Astrocyte (in vitro differentiated cells and primary cell): ENCODE data around the gene PSG7. TPM values are rescaled to one million over a fixed set of nuclear protein-coding genes. Genes with fewer than 3 reads are reported as not detected.
"Not testable (repeated sequence)": the region's sequence is repeated elsewhere in the genome, so short reads cannot be mapped to it uniquely, and the experiment has no call there.

Experiments
- DNase-seq: peaks from one replicate; pipeline ENCODE4 v3.0.0-alpha.2; 2010; ENCODE audit warnings: low read depth
- FAIRE-seq: peaks from 2 replicates; lab custom pipeline; 2011; peaks lifted over from hg19 to GRCh38; lab: Jason Lieb, UNC
- H2AFZ ChIP-seq: 2 replicates; pipeline ENCODE4 v1.6.0; 2012; ENCODE audit warnings: low read depth, low read length, inconsistent platforms
- H3K27ac ChIP-seq: 2 replicates; pipeline ENCODE4 v1.5.1; 2011; ENCODE audit warnings: low read depth, low read length, inconsistent platforms
- H3K27me3 ChIP-seq: 2 replicates; pipeline ENCODE4 v1.6.0; 2011; ENCODE audit warnings: low read length, inconsistent platforms; ENCODE audit not compliant: insufficient read depth
- H3K36me3 ChIP-seq: 2 replicates; pipeline ENCODE4 v1.5.1; 2011; ENCODE audit warnings: low read length, inconsistent platforms; ENCODE audit not compliant: insufficient read depth
- H3K4me1 ChIP-seq: 2 replicates; pipeline ENCODE4 v1.5.1; 2011; ENCODE audit warnings: low read length, inconsistent platforms; ENCODE audit not compliant: insufficient read depth
- H3K4me2 ChIP-seq: 2 replicates; pipeline ENCODE4 v1.6.0; 2012; ENCODE audit warnings: low read length, inconsistent platforms
- H3K4me3 ChIP-seq: 2 replicates; pipeline ENCODE4 v1.5.1; 2011; ENCODE audit warnings: low read depth, mild to moderate bottlenecking, low read length, inconsistent platforms; ENCODE audit not compliant: insufficient read depth
- H3K79me2 ChIP-seq: 2 replicates; pipeline ENCODE4 v1.6.0; 2012; ENCODE audit warnings: mild to moderate bottlenecking, low read length, inconsistent platforms; ENCODE audit not compliant: insufficient read depth
- H3K9ac ChIP-seq: 2 replicates; pipeline ENCODE4 v1.6.0; 2012; ENCODE audit warnings: mild to moderate bottlenecking, low read length, inconsistent platforms
- H3K9me3 ChIP-seq: 2 replicates; pipeline ENCODE4 v1.5.1; 2012; ENCODE audit warnings: low read depth, mild to moderate bottlenecking, low read length, inconsistent platforms; ENCODE audit not compliant: insufficient read depth
- H4K20me1 ChIP-seq: 2 replicates; pipeline ENCODE4 v1.6.0; 2012; ENCODE audit warnings: low read length, inconsistent platforms; ENCODE audit not compliant: insufficient read depth
- H3K27ac Mint-ChIP-seq: one replicate; pipeline ENCODE4 v1.8.0; 2021; ENCODE audit warnings: mild to moderate bottlenecking, mixed read lengths; ENCODE audit not compliant: unreplicated experiment
- H3K27me3 Mint-ChIP-seq: one replicate; pipeline ENCODE4 v1.8.0; 2021; ENCODE audit warnings: low read depth, mixed read lengths; ENCODE audit not compliant: unreplicated experiment
- H3K36me3 Mint-ChIP-seq: one replicate; pipeline ENCODE4 v1.8.0; 2021; ENCODE audit warnings: low read depth, mixed read lengths; ENCODE audit not compliant: unreplicated experiment
- H3K4me1 Mint-ChIP-seq: one replicate; pipeline ENCODE4 v1.8.0; 2021; ENCODE audit warnings: low read depth, mixed read lengths; ENCODE audit not compliant: unreplicated experiment
- H3K4me3 Mint-ChIP-seq: one replicate; pipeline ENCODE4 v1.8.0; 2021; ENCODE audit warnings: mild to moderate bottlenecking, moderate library complexity, mixed read lengths; ENCODE audit not compliant: unreplicated experiment
- H3K9me3 Mint-ChIP-seq: one replicate; pipeline ENCODE4 v1.8.0; 2021; ENCODE audit warnings: mild to moderate bottlenecking, mixed read lengths; ENCODE audit not compliant: unreplicated experiment
- total RNA-seq: library from RNA; stranded (reverse); gene quantifications from 2 replicates; pipeline ENCODE4 v1.2.1, GENCODE V29; 2021
- TF ChIP-seq, protein P1 (sequence below): IDR thresholded peaks from 2 replicates; pipeline ENCODE4 v1.5.1; 2011; ENCODE audit warnings: low read depth, mild to moderate bottlenecking, inconsistent platforms, low read length, moderate library complexity; ENCODE audit not compliant: insufficient read depth

Gene PSG7
- total RNA-seq, 1 donor from 2014 or later = not detected

GRCh38 chr19:42919070-42919756 is 17.8 kb downstream of the PSG7 start:
- DNase-seq, H3K9me3 ChIP-seq, H2AFZ ChIP-seq, H3K4me3 Mint-ChIP-seq, H3K36me3 ChIP-seq, H3K4me3 ChIP-seq, H3K79me2 ChIP-seq, H3K27ac ChIP-seq, FAIRE-seq, H3K27me3 ChIP-seq, H4K20me1 ChIP-seq, H3K4me2 ChIP-seq, H3K4me1 ChIP-seq, H3K36me3 Mint-ChIP-seq, H3K9ac ChIP-seq, H3K27me3 Mint-ChIP-seq, H3K27ac Mint-ChIP-seq, H3K4me1 Mint-ChIP-seq: not testable (repeated sequence)
- TF ChIP-seq, protein P1, sequence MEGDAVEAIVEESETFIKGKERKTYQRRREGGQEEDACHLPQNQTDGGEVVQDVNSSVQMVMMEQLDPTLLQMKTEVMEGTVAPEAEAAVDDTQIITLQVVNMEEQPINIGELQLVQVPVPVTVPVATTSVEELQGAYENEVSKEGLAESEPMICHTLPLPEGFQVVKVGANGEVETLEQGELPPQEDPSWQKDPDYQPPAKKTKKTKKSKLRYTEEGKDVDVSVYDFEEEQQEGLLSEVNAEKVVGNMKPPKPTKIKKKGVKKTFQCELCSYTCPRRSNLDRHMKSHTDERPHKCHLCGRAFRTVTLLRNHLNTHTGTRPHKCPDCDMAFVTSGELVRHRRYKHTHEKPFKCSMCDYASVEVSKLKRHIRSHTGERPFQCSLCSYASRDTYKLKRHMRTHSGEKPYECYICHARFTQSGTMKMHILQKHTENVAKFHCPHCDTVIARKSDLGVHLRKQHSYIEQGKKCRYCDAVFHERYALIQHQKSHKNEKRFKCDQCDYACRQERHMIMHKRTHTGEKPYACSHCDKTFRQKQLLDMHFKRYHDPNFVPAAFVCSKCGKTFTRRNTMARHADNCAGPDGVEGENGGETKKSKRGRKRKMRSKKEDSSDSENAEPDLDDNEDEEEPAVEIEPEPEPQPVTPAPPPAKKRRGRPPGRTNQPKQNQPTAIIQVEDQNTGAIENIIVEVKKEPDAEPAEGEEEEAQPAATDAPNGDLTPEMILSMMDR = peak; percentile 22
- peaks cover 16% of the 10 kb centered on the region for H3K9me3 Mint-ChIP-seq

DNA sequence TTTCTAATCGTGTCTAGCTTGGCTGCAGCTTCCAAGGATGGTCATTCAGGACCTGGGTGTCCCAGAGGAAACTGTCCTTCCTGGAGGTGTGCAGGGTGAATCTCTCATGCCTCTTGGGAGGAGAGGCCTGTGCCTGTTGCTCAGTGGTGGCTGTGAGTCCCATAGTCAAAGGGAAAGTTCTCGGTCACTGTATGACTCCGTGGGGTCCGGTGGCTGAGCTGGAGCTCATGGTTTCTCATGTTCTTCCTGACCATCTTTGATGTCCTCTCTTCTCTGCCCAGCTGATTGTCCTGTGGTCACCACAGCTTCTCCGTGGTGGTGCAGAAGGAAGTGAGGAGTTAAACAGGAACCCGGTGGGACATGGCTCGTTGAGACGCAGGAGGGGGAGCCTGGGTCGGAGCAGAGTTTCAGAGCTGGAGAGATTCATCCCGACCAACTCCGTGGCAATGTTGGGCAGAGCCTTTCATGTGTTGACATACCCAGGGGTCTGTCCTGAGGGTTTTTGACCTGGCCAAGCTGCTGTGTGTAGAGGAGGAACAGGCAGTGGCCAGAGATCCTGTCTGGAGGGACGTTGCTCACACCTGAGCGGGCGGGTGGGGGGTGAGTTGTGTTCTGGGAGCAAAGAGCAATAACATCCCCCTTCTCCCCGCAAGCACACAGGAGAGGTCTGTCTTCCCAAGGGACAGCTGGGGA is 18.5 kb downstream of the PSG7 start:
- not testable (repeated sequence) for H3K9ac ChIP-seq, H3K79me2 ChIP-seq, H4K20me1 ChIP-seq, H3K4me2 ChIP-seq, H3K4me3 ChIP-seq, H3K4me1 ChIP-seq, FAIRE-seq, H3K4me3 Mint-ChIP-seq, H3K4me1 Mint-ChIP-seq, H3K27ac ChIP-seq, H3K27me3 Mint-ChIP-seq, DNase-seq, H2AFZ ChIP-seq, H3K9me3 ChIP-seq, H3K36me3 Mint-ChIP-seq, H3K27me3 ChIP-seq, H3K27ac Mint-ChIP-seq, H3K36me3 ChIP-seq
- H3K9me3 Mint-ChIP-seq = peaks cover 16% of the 10 kb centered on the region

DNA sequence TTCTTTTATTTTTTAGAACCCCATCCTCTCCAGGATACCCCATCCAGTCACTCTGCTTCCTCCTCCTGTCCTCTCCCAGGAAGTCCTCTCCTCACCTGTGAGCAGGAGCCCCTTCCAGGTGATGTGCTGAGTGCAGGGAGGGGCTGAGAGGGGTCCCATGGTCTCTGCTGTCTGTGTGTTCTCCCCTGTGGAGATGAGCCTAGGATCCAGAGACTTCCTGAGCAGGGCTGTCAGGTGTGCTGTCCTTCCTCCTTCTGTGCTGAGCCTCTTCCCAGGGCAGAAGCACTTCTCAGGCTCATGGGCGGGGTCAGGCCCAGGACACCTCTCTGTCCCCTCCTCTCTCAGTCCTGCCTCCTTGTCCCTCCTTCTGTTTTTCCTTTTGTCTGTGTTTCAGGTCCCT is 19.4 kb downstream of the PSG7 start, which contains the start of gene PSG6:
Gene PSG6, minus strand, starts transcription at position 261 of the 400 bp plus-strand sequence. Its CDS starts 102 bp downstream, at position 159.
- H3K36me3 Mint-ChIP-seq, H3K27ac Mint-ChIP-seq, H3K27me3 ChIP-seq, H3K9me3 ChIP-seq, H3K4me3 Mint-ChIP-seq, H4K20me1 ChIP-seq, H3K9ac ChIP-seq, H3K4me2 ChIP-seq, H3K4me1 ChIP-seq, H3K79me2 ChIP-seq, H3K4me1 Mint-ChIP-seq, H3K27me3 Mint-ChIP-seq, H3K4me3 ChIP-seq, H2AFZ ChIP-seq, FAIRE-seq, H3K27ac ChIP-seq, H3K36me3 ChIP-seq, DNase-seq: not testable (repeated sequence)
- peaks cover 16% of the 10 kb centered on the region for H3K9me3 Mint-ChIP-seq

GRCh38 chr19:42916931-42917330 is 20.1 kb downstream of the PSG7 start:
- not testable (repeated sequence) for H3K36me3 Mint-ChIP-seq, H3K9me3 ChIP-seq, H3K27ac ChIP-seq, FAIRE-seq, H3K4me3 Mint-ChIP-seq, H3K4me3 ChIP-seq, H2AFZ ChIP-seq, H3K36me3 ChIP-seq, H3K4me2 ChIP-seq, H3K9ac ChIP-seq, H3K27me3 ChIP-seq, H3K27ac Mint-ChIP-seq, H3K4me1 ChIP-seq, H4K20me1 ChIP-seq, H3K79me2 ChIP-seq, DNase-seq, H3K27me3 Mint-ChIP-seq, H3K4me1 Mint-ChIP-seq
- peaks cover 16% of the 10 kb centered on the region for H3K9me3 Mint-ChIP-seq

- not testable (repeated sequence) for H3K36me3 Mint-ChIP-seq, H3K9me3 Mint-ChIP-seq
Observed at GRCh38 chr19:42913516-42913915, 23.5 kb downstream of the PSG7 start.

More at GRCh38 chr19:42913516-42913915, 23.5 kb downstream of the PSG7 start:
- DNase-seq, H3K27me3 Mint-ChIP-seq, H3K27ac Mint-ChIP-seq, H3K4me1 Mint-ChIP-seq, FAIRE-seq, H3K27ac ChIP-seq, H3K9ac ChIP-seq, H3K36me3 ChIP-seq, H3K4me3 Mint-ChIP-seq, H3K79me2 ChIP-seq, H3K4me3 ChIP-seq, H3K4me2 ChIP-seq, H4K20me1 ChIP-seq, H2AFZ ChIP-seq, H3K4me1 ChIP-seq, H3K9me3 ChIP-seq, H3K27me3 ChIP-seq: not testable (repeated sequence)
